Pancreas (tissue), 10 donors: ENCODE results near the gene EHD4. TPM values are rescaled to one million over a fixed set of nuclear protein-coding genes. Genes with fewer than 3 reads are reported as not detected.
A peak's percentile ranks its signal among the peaks of the same experiment; 100 is the strongest.

Source experiments
- ATAC-seq, 4 donors: fragments of 200-7000 bp; cut with Tn5 transposase; one replicate each; pipeline versions ENCODE4 v1.8.0 to v1.9.1; 2020; ENCODE audit warnings: mild to moderate bottlenecking in 4 of 4, moderate library complexity in 4 of 4
- DNase-seq, 6 donors: peaks; one replicate each; pipeline ENCODE4 v3.0.0-alpha.2; 2020
- FAIRE-seq: peaks from 2 replicates; lab custom pipeline; 2012; peaks lifted over from hg19 to GRCh38; lab: Jason Lieb, UNC
- H3K27ac ChIP-seq, 4 donors: fragments of 200-600 bp; sonication (generic); 1 replicate in 3 of 4; 2 replicates in 1 of 4; pipeline versions ENCODE4 v1.5.0 to v1.8.0; 2020
- H3K27me3 ChIP-seq, 4 donors: fragments of 200-600 bp; one replicate each; pipeline ENCODE4 v1.8.0; 2021
- H3K36me3 ChIP-seq, 3 donors: fragments of 200-600 bp; sonication (generic) in 1 of 3; one replicate each; pipeline versions ENCODE4 v1.5.0 to v1.8.0; 2020 to 2021
- H3K4me1 ChIP-seq, 3 donors: fragments of 200-600 bp; one replicate each; pipeline ENCODE4 v1.8.0; 2021
- H3K4me3 ChIP-seq, 4 donors: fragments of 200-600 bp; sonication (generic) in 2 of 4; one replicate each; pipeline versions ENCODE4 v1.5.0 to v1.8.0; 2020 to 2021
- H3K9me3 ChIP-seq, 4 donors: fragments of 200-600 bp; one replicate each; pipeline ENCODE4 v1.8.0; 2021
- WGBS, 2 donors: extraction: QIAGEN DNeasy Blood & Tissue Kit; methylation state at CpG; one replicate each; pipeline ENCODE4 v1.1.7; 2013; 5-methylcytosine and 5-hydroxymethylcytosine counted together
- intact Hi-C, 3 donors: fragments of 100-400 bp; cut with DNase I; formaldehyde crosslinking; loops; one replicate each; pipeline versions ENCODE4 v1.11.1 to v1.14.2; 2022
- polyA plus RNA-seq, 2 donors: library from polyadenylated mRNA; stranded (reverse); fragments of 200-250 nt; gene quantifications; one replicate each; pipeline ENCODE4 v1.2.3, GENCODE V29; 2013
- total RNA-seq, 6 donors: library from RNA; stranded (reverse); fragmentation: NEBNext Ultra II Directional in 4 of 6; extraction: Animal tissue kit (Norgen Biotek cat#: 25700) in 4 of 6; gene quantifications; one replicate each; pipeline versions ENCODE4 v1.2.1 to v1.2.4, GENCODE V29; 2021 to 2023
- TF ChIP-seq, protein P1 (sequence below), 4 donors: fragments of 200-600 bp; sonication (generic) in 3 of 4; IDR thresholded peaks; one replicate each; pipeline versions ENCODE4 v1.5.0 to v1.8.0; 2021; ENCODE audit warnings: antibody characterized with exemption in 4 of 4
- donor health status: healthy with polysubstance abuse.
- donor health status: DM: no; HTN: no; CAD: no; lungs with moderate emphysema.
- donor health status: DM: no; HTN: no; CAD: no.
- donor health status: control.
- donor health status: control.
- donor health status: Bipolar disorder and iron deficiency.
- donor health status: DM: yes; HTN: yes; CAD: no.
- donor health status: DM: no; HTN: no; CAD: no.
- donor health status: DM: no; HTN: no; CAD: no.
- donor health status: DM: yes; HTN: yes; CAD: no.

The EHD4 gene
- total and polyA plus RNA-seq, 8 donors, result 8.1 to 22.8 (median 8.5) TPM

- Histone ChIP-seq H3K9me3 (no peaks in the 10 kb centered on the region), H3K4me3 (no peak overlapping the region), H3K27ac (no peak overlapping the region), H3K36me3 (no peaks in the 10 kb centered on the region), H3K4me1 (no peaks in the 10 kb centered on the region), H3K27me3 (no peaks in the 10 kb centered on the region)
- intact Hi-C loops, result loop anchor here in 1 of 3 donors (5.0 to 10.0 kb wide), 2 partner anchors 64 to 141 kb away; no protein-coding TSS in a partner anchor
- FAIRE-seq (no peak), ATAC-seq (no peak), DNase-seq (peak in 1 of 6 donors; percentile 25)
- TF ChIP-seq, protein P1, sequence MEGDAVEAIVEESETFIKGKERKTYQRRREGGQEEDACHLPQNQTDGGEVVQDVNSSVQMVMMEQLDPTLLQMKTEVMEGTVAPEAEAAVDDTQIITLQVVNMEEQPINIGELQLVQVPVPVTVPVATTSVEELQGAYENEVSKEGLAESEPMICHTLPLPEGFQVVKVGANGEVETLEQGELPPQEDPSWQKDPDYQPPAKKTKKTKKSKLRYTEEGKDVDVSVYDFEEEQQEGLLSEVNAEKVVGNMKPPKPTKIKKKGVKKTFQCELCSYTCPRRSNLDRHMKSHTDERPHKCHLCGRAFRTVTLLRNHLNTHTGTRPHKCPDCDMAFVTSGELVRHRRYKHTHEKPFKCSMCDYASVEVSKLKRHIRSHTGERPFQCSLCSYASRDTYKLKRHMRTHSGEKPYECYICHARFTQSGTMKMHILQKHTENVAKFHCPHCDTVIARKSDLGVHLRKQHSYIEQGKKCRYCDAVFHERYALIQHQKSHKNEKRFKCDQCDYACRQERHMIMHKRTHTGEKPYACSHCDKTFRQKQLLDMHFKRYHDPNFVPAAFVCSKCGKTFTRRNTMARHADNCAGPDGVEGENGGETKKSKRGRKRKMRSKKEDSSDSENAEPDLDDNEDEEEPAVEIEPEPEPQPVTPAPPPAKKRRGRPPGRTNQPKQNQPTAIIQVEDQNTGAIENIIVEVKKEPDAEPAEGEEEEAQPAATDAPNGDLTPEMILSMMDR (IDR thresholded peaks at IDR 0.05), result no peak
- WGBS, 2 donors, result 90 to 92% methylated on average over 11 of the region's 11 CpGs
Observed at GRCh38 chr15:41993472-41994170, 21.3 kb upstream of the EHD4 start.

DNA sequence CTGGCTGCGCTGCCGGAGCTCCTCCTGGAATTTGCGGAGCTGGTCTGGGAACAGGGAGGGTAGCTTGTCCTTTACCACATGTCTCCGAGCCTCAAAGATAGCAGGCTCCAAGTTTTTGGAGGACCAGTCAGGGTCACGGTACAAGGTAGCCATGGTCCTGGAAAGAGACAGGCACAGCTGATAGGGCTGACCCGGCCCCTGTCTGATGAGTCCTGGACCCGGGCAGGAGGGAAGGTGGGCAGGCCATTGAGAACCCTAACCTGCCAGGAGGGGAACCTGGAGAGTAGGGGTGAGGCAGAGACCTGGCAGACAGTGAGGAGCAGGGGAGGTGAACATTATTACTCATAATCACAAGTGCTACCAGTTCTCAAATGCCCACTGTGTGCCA is 20.4 kb upstream of the EHD4 start:
- FAIRE-seq, result no peak
- intact Hi-C loops, result loop anchor here in 1 of 3 donors (5.0 to 10.0 kb wide), 2 partner anchors 65 to 142 kb away; no protein-coding TSS in a partner anchor

GRCh38 chr15:41992151-41992802 is 19.9 kb upstream of the EHD4 start:
- intact Hi-C loops, result loop anchor here in 1 of 3 donors (5.0 to 10.0 kb wide), 2 partner anchors 65 to 143 kb away; no protein-coding TSS in a partner anchor
- FAIRE-seq (no peak), DNase-seq (no peak), ATAC-seq (no peak)
- Histone ChIP-seq H3K9me3 (no peaks in the 10 kb centered on the region), H3K4me1 (no peaks in the 10 kb centered on the region), H3K4me3 (no peak overlapping the region), H3K27ac (no peak overlapping the region), H3K36me3 (no peaks in the 10 kb centered on the region), H3K27me3 (no peaks in the 10 kb centered on the region)
- 89 to 92% methylated on average over 18 of the region's 18 CpGs for WGBS, 2 donors
- TF ChIP-seq, protein P1 (IDR thresholded peaks at IDR 0.05), result no peak

More for the DNA sequence above, 20.4 kb upstream of the EHD4 start:
- WGBS, 2 donors, result 83 to 84% methylated on average over 7 of the region's 7 CpGs
- H3K27me3 ChIP-seq, result no peaks in the 10 kb centered on the region
- no peaks in the 10 kb centered on the region for H3K36me3 ChIP-seq
- no peak overlapping the region for H3K4me3 ChIP-seq
- no peaks in the 10 kb centered on the region for H3K9me3 ChIP-seq
- DNase-seq, result peak in 1 of 6 donors; percentile 32
- H3K27ac ChIP-seq, result no peak overlapping the region
- ATAC-seq, result no peak
- TF ChIP-seq, protein P1 (IDR thresholded peaks at IDR 0.05), result no peak
- H3K4me1 ChIP-seq, result no peaks in the 10 kb centered on the region

GRCh38 chr15:41990691-41991090 is 18.3 kb upstream of the EHD4 start:
- no peaks in the 10 kb centered on the region for H3K9me3 ChIP-seq
- no peak overlapping the region for H3K27ac ChIP-seq
- H3K4me1 ChIP-seq, result no peaks in the 10 kb centered on the region
- H3K27me3 ChIP-seq, result no peaks in the 10 kb centered on the region
- no peak overlapping the region for H3K4me3 ChIP-seq
- no peaks in the 10 kb centered on the region for H3K36me3 ChIP-seq
- 62 to 76% methylated on average over 3 of the region's 3 CpGs for WGBS, 2 donors
- ATAC-seq, result no peak
- no peak for FAIRE-seq
- intact Hi-C loops, result loop anchor here in 1 of 3 donors (5.0 to 10.0 kb wide), 2 partner anchors 67 to 144 kb away; no protein-coding TSS in a partner anchor
- DNase-seq, result peak in 1 of 6 donors; percentile 35
- TF ChIP-seq, protein P1 (IDR thresholded peaks at IDR 0.05), result no peak
